IgD-negative memory B cell (primary cell): ENCODE data around the gene GNG7. TPM values are rescaled to one million over a fixed set of nuclear protein-coding genes. Genes with fewer than 3 reads are reported as not detected.
A peak's percentile ranks its signal among the peaks of the same experiment; 100 is the strongest.
"Not testable (repeated sequence)": the region's sequence is repeated elsewhere in the genome, so short reads cannot be mapped to it uniquely, and the experiment has no call there.

Experiments used
- H3K27ac Mint-ChIP-seq, 3 donors: one replicate each; pipeline ENCODE4 v1.8.0; 2020 to 2022; ENCODE audit warnings: mild to moderate bottlenecking in 3 of 3, mixed read lengths in 3 of 3, moderate library complexity in 1 of 3
- H3K27me3 Mint-ChIP-seq: one replicate; pipeline ENCODE4 v1.8.0; 2021; ENCODE audit warnings: mixed read lengths
- H3K36me3 Mint-ChIP-seq: one replicate; pipeline ENCODE4 v1.8.0; 2020; ENCODE audit warnings: mild to moderate bottlenecking, mixed read lengths
- H3K4me1 Mint-ChIP-seq, 3 donors: one replicate each; pipeline ENCODE4 v1.8.0; 2020 to 2022; ENCODE audit warnings: mixed read lengths in 3 of 3, mild to moderate bottlenecking in 1 of 3
- H3K4me3 Mint-ChIP-seq, 4 donors: one replicate each; pipeline ENCODE4 v1.8.0; 2020 to 2022; ENCODE audit warnings: mild to moderate bottlenecking in 4 of 4, mixed read lengths in 4 of 4, moderate library complexity in 3 of 4
- H3K9me3 Mint-ChIP-seq, 3 donors: one replicate each; pipeline ENCODE4 v1.8.0; 2020 to 2021; ENCODE audit warnings: mixed read lengths in 3 of 3, mild to moderate bottlenecking in 1 of 3
- polyA plus RNA-seq: library from polyadenylated mRNA; unstranded; fragments of 300-500 nt; fragmentation: Illumina TruSeq; gene quantifications from one replicate; pipeline ENCODE4 v1.2.3, GENCODE V29; 2021

Gene GNG7
- polyA plus RNA-seq, 1 donor from 2014 or later, result 74.6 TPM

GRCh38 chr19:2683430-2684003 lies 19.0 kb downstream of the GNG7 start:
- Mint-ChIP-seq H3K4me1 (peaks cover 19 to 34% (median 28%) of the 10 kb centered on the region in 3 donors), H3K27me3 (no peaks in the 10 kb centered on the region), H3K9me3 (peaks cover 0 to 10% (median 4%) of the 10 kb centered on the region in 3 donors), H3K27ac (peak overlapping the region; percentile 85 to 100 (median 98)), H3K4me3 (peak overlapping the region in 3 of 4 donors; percentile 18 to 61 (median 34)), H3K36me3 (peaks cover 8% of the 10 kb centered on the region)

- Mint-ChIP-seq H3K27me3 (no peaks in the 10 kb centered on the region), H3K4me1 (peaks cover 22 to 48% (median 43%) of the 10 kb centered on the region in 3 donors), H3K36me3 (peaks cover 9% of the 10 kb centered on the region), H3K27ac (peak overlapping the region; percentile 93 to 100 (median 100)), H3K4me3 (peak overlapping the region; percentile 72 to 87 (median 80)), H3K9me3 (peaks cover 0 to 12% (median 4%) of the 10 kb centered on the region in 3 donors)
Observed at GRCh38 chr19:2680808-2681207, 21.7 kb downstream of the GNG7 start.

GRCh38 chr19:2679439-2679838 lies 23.1 kb downstream of the GNG7 start:
- peaks cover 0 to 12% (median 4%) of the 10 kb centered on the region in 3 donors for H3K9me3 Mint-ChIP-seq
- peaks cover 16% of the 10 kb centered on the region for H3K36me3 Mint-ChIP-seq
- H3K4me3 Mint-ChIP-seq, result peak overlapping the region; percentile 5 to 84 (median 48)
- peak overlapping the region; percentile 93 to 100 (median 94) for H3K27ac Mint-ChIP-seq
- H3K4me1 Mint-ChIP-seq, result peaks cover 34 to 55% (median 51%) of the 10 kb centered on the region in 3 donors
- H3K27me3 Mint-ChIP-seq, result no peaks in the 10 kb centered on the region

- peak overlapping the region; percentile 93 to 100 (median 94) for H3K27ac Mint-ChIP-seq
- H3K4me3 Mint-ChIP-seq, result peak overlapping the region in 3 of 4 donors; percentile 59 to 86 (median 83)
- peaks cover 16% of the 10 kb centered on the region for H3K36me3 Mint-ChIP-seq
- H3K4me1 Mint-ChIP-seq, result peaks cover 34 to 59% (median 51%) of the 10 kb centered on the region in 3 donors
- peaks cover 0 to 12% (median 4%) of the 10 kb centered on the region in 3 donors for H3K9me3 Mint-ChIP-seq
- not testable (repeated sequence) for H3K27me3 Mint-ChIP-seq
Observed at GRCh38 chr19:2678948-2679347, 23.5 kb downstream of the GNG7 start.

GRCh38 chr19:2678044-2678671 lies 24.3 kb downstream of the GNG7 start:
- Mint-ChIP-seq H3K36me3 (peaks cover 16% of the 10 kb centered on the region), H3K27ac (peak overlapping the region; percentile 93 to 100 (median 94)), H3K4me3 (peak overlapping the region; percentile 18 to 86 (median 70)), H3K4me1 (peaks cover 34 to 56% (median 47%) of the 10 kb centered on the region in 3 donors), H3K27me3 (no peaks in the 10 kb centered on the region), H3K9me3 (peaks cover 0 to 9% (median 4%) of the 10 kb centered on the region in 3 donors)

GRCh38 chr19:2676823-2677222 lies 25.7 kb downstream of the GNG7 start:
- Mint-ChIP-seq H3K27me3 (no peaks in the 10 kb centered on the region), H3K4me1 (peaks cover 34 to 50% (median 43%) of the 10 kb centered on the region in 3 donors), H3K4me3 (peak overlapping the region in 2 of 4 donors; percentile 66 to 72), H3K9me3 (peaks cover 0 to 9% (median 4%) of the 10 kb centered on the region in 3 donors), H3K36me3 (peaks cover 16% of the 10 kb centered on the region), H3K27ac (peak overlapping the region; percentile 93 to 100 (median 94))

- H3K9me3 Mint-ChIP-seq, result peaks cover 0 to 7% (median 0%) of the 10 kb centered on the region in 3 donors
- peaks cover 28 to 46% (median 36%) of the 10 kb centered on the region in 3 donors for H3K4me1 Mint-ChIP-seq
- H3K36me3 Mint-ChIP-seq, result peaks cover 16% of the 10 kb centered on the region
- H3K27ac Mint-ChIP-seq, result peak overlapping the region; percentile 71 to 100 (median 93)
- peak overlapping the region; percentile 25 to 87 (median 48) for H3K4me3 Mint-ChIP-seq
- no peaks in the 10 kb centered on the region for H3K27me3 Mint-ChIP-seq
Observed at GRCh38 chr19:2675892-2676291, 26.6 kb downstream of the GNG7 start.

GRCh38 chr19:2670217-2670616 lies 32.3 kb downstream of the GNG7 start:
- Mint-ChIP-seq H3K4me3 (peak overlapping the region in 2 of 4 donors; percentile 70 to 80), H3K9me3 (no peaks in the 10 kb centered on the region), H3K27me3 (no peaks in the 10 kb centered on the region), H3K4me1 (peaks cover 24 to 41% (median 28%) of the 10 kb centered on the region in 3 donors), H3K27ac (peak overlapping the region; percentile 23 to 100 (median 98)), H3K36me3 (peaks cover 13% of the 10 kb centered on the region)

- Mint-ChIP-seq H3K27ac (peak overlapping the region; percentile 98 to 100 (median 99)), H3K4me1 (peaks cover 31 to 49% (median 41%) of the 10 kb centered on the region in 3 donors), H3K9me3 (peaks cover 0 to 5% (median 0%) of the 10 kb centered on the region in 3 donors), H3K36me3 (peaks cover 9% of the 10 kb centered on the region), H3K4me3 (peak overlapping the region; percentile 70 to 91 (median 86)), H3K27me3 (peaks cover 3% of the 10 kb centered on the region)
Observed at GRCh38 chr19:2668175-2668763, 34.2 kb downstream of the GNG7 start.

- H3K9me3 Mint-ChIP-seq, H3K27me3 Mint-ChIP-seq: not testable (repeated sequence)
- Mint-ChIP-seq H3K4me3 (peak overlapping the region in 3 of 4 donors; percentile 68 to 91 (median 70)), H3K27ac (peak overlapping the region; percentile 98 to 100 (median 99)), H3K36me3 (peaks cover 11% of the 10 kb centered on the region), H3K4me1 (peaks cover 31 to 50% (median 41%) of the 10 kb centered on the region in 3 donors)
Observed at GRCh38 chr19:2667349-2667748, 35.1 kb downstream of the GNG7 start.

- H3K27me3 Mint-ChIP-seq, result peaks cover 3% of the 10 kb centered on the region
- peaks cover 16% of the 10 kb centered on the region for H3K36me3 Mint-ChIP-seq
- peaks cover 31 to 50% (median 41%) of the 10 kb centered on the region in 3 donors for H3K4me1 Mint-ChIP-seq
- H3K9me3 Mint-ChIP-seq, result peaks cover 0 to 5% (median 0%) of the 10 kb centered on the region in 3 donors
- peak overlapping the region; percentile 98 to 100 (median 99) for H3K27ac Mint-ChIP-seq
- peak overlapping the region in 2 of 4 donors; percentile 70 to 91 for H3K4me3 Mint-ChIP-seq
Observed at GRCh38 chr19:2666344-2666994, 36.0 kb downstream of the GNG7 start.

- H3K9me3 Mint-ChIP-seq, result peaks cover 0 to 5% (median 0%) of the 10 kb centered on the region in 3 donors
- peaks cover 17% of the 10 kb centered on the region for H3K36me3 Mint-ChIP-seq
- H3K27me3 Mint-ChIP-seq, result peaks cover 3% of the 10 kb centered on the region
- H3K4me1 Mint-ChIP-seq, result peaks cover 31 to 47% (median 41%) of the 10 kb centered on the region in 3 donors
- H3K4me3 Mint-ChIP-seq, result peak overlapping the region in 2 of 4 donors; percentile 75
- H3K27ac Mint-ChIP-seq, result peak overlapping the region; percentile 98 to 100 (median 99)
Observed at GRCh38 chr19:2665103-2665502, 37.4 kb downstream of the GNG7 start.

- Mint-ChIP-seq H3K4me1 (peaks cover 31 to 42% (median 32%) of the 10 kb centered on the region in 3 donors), H3K27me3 (peaks cover 3% of the 10 kb centered on the region), H3K36me3 (peaks cover 17% of the 10 kb centered on the region), H3K27ac (peak overlapping the region; percentile 98 to 100 (median 99)), H3K4me3 (peak overlapping the region; percentile 49 to 92 (median 80)), H3K9me3 (peaks cover 0 to 5% (median 0%) of the 10 kb centered on the region in 3 donors)
Observed at GRCh38 chr19:2663920-2664571, 38.4 kb downstream of the GNG7 start.

GRCh38 chr19:2661615-2662014 lies 40.9 kb downstream of the GNG7 start:
- H3K27ac Mint-ChIP-seq, result peak overlapping the region; percentile 50 to 98 (median 59)
- H3K4me3 Mint-ChIP-seq, result peak overlapping the region in 1 of 4 donors; percentile 77
- peaks cover 3% of the 10 kb centered on the region for H3K27me3 Mint-ChIP-seq
- peaks cover 13% of the 10 kb centered on the region for H3K36me3 Mint-ChIP-seq
- H3K9me3 Mint-ChIP-seq, result peaks cover 0 to 5% (median 0%) of the 10 kb centered on the region in 3 donors
- H3K4me1 Mint-ChIP-seq, result peaks cover 26 to 34% (median 26%) of the 10 kb centered on the region in 3 donors
